Measurements from ENCODE around the gene NKAIN1. TPM values are rescaled to one million over a fixed set of nuclear protein-coding genes. Genes with fewer than 3 reads are reported as not detected.
A peak's percentile ranks its signal among the peaks of the same experiment; 100 is the strongest.
"Not testable (repeated sequence)": the region's sequence is repeated elsewhere in the genome, so short reads cannot be mapped to it uniquely, and the experiment has no call there.

The NKAIN1 gene
- total RNA-seq = not detected

DNA sequence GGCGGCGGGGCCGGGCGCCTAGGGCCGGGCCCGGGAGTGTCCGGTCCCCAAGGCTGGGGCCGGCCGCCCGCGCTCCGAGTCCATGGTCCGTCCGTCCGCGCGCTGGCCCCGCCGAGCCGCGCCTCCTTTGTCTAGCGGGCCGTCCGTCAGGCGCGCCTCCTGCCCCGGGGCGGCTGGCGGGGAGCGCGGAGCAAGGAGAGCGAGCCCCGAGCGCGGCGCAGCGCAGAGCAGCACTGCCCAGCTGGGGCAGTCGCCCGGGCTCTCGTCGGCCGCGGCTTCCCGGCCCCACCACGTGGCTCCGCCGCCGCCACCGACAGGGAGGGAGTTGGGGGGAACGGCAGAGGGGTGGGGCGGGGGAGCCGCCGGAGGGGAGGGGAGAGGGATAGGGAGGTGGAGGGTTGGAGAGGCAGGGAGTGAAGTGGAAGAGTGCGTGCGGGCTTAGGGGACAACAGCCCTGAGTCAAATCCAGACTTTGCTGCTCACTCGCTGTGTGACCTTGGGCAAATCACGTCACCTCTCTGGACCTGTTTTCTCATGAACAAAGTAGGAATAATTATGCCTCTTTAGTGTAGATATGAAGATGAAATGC, at the start of gene NKAIN1:
Gene NKAIN1, minus strand, starts transcription at position 235 of the 589 bp plus-strand sequence. CDS start 340 bp downstream, outside the sequence.
- Mint-ChIP-seq H3K4me3 (peak within 1 kb of the TSS; percentile 26), H3K27ac (no peak within 1 kb of the TSS), H3K4me1 (ENCODE audit: low read depth in 2 of 2) (peaks cover 9 to 11% of the 10 kb centered on the region in 2 donors), H3K36me3 (no peaks in the 10 kb centered on the region), H3K9me3 (no peaks in the 10 kb centered on the region), H3K27me3 (peaks cover 40 to 48% of the 10 kb centered on the region in 2 donors)
- DNase-seq (ENCODE audit: low spot score) = no peak
- peak; percentile 39 to 50 for ATAC-seq

DNA sequence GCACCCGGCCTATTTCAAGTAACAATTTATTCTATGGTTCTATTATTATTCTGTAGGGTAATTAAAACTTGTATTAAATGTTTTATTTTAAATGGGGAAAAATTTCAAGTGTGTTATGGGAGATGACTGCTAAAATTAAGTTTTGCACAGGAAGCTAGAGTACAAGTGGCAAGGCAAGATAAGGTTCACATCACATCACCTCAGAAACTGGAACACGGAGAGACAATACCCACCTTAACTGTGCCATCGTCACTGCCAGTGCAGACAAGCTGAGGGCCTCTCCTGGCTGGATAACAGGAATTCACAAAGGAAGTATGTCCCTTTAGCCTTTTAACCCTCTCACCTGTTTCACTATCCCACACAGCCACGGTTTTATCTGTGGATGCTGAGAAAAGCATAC, 49.3 kb upstream of the NKAIN1 start:
- Mint-ChIP-seq H3K27ac (no peak overlapping the region), H3K9me3 (no peaks in the 10 kb centered on the region), H3K4me1 (ENCODE audit: low read depth in 2 of 2) (peaks cover 0 to 9% of the 10 kb centered on the region in 2 donors), H3K36me3 (peaks cover 35% of the 10 kb centered on the region), H3K27me3 (no peaks in the 10 kb centered on the region), H3K4me3 (no peak overlapping the region)
- DNase-seq (ENCODE audit: low spot score) = no peak
- ATAC-seq = no peak

DNA sequence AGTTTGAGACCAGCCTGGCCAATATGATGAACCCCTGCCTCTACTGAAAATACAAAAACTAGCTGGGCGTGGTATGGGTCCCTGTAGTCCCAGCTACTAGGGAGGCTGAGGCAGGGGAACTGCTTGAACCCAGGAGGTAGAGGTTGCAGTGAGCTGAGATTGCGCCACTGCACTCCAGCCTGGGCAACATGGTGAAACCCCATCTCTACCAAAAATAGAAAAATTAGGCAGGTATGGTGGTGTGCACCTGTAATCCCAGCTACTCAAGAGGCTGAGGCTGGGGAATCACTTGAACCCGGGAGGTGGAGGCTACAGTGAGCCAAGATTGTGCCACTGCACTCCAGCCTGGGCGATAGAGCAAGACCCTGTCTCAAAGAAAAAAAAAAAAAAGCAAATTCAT, 48.1 kb upstream of the NKAIN1 start:
- H3K9me3 Mint-ChIP-seq; H3K27ac Mint-ChIP-seq; H3K4me1 Mint-ChIP-seq (ENCODE audit: low read depth in 2 of 2); H3K27me3 Mint-ChIP-seq; H3K4me3 Mint-ChIP-seq; DNase-seq (ENCODE audit: low spot score); ATAC-seq: not testable (repeated sequence)
- H3K36me3 Mint-ChIP-seq = peaks cover 31% of the 10 kb centered on the region

DNA sequence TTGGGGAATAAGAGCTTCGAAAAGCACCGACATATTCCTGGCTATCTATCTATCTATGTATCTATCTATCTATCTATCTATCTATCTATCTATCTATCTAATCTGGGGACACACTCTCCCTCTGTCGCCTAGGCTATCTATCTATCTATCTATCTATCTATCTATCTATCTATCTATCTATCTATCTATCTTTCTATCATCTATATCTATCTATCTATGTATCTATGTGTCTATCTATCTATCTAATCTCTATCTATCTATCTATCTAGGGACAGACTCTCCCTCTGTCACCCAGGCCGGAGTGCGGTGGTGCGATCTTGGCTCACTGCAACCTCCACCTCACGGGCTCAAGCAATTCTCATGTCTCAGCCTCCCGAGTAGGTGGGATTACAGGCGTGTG, 42.7 kb upstream of the NKAIN1 start:
- not testable (repeated sequence) for H3K4me3 Mint-ChIP-seq
- H3K36me3 Mint-ChIP-seq = peaks cover 41% of the 10 kb centered on the region

DNA sequence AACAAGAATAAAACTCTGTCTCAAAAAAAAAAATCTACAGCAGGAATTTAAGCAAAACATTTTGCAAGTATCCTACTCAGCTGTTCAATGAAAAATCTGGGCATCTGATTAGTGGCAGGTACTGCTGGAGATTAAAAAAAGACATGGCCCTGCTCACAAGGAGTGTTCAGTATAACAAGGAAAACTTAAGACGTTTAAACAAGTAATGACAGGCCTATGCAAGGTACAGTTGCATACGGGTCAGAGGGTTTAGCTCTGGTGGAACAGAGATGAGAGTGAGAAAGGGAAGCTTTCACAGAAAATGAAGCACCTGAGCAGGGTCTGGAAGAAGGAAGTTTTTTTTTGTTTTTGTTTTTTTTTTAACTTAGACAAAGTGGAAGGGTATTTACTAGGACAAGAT, 33.9 kb upstream of the NKAIN1 start:
- Mint-ChIP-seq H3K9me3 (no peaks in the 10 kb centered on the region), H3K36me3 (peaks cover 33% of the 10 kb centered on the region), H3K4me3 (no peak overlapping the region), H3K4me1 (ENCODE audit: low read depth in 2 of 2) (peaks cover 3 to 6% of the 10 kb centered on the region in 2 donors), H3K27me3 (no peaks in the 10 kb centered on the region), H3K27ac (no peak overlapping the region)
- no peak for DNase-seq (ENCODE audit: low spot score)
- ATAC-seq = no peak

More for the DNA sequence above, 42.7 kb upstream of the NKAIN1 start:
- not testable (repeated sequence) for ATAC-seq; DNase-seq (ENCODE audit: low spot score); H3K27ac Mint-ChIP-seq; H3K27me3 Mint-ChIP-seq; H3K9me3 Mint-ChIP-seq
- peaks cover 5 to 11% of the 10 kb centered on the region in 2 donors for H3K4me1 Mint-ChIP-seq (ENCODE audit: low read depth in 2 of 2)

DNA sequence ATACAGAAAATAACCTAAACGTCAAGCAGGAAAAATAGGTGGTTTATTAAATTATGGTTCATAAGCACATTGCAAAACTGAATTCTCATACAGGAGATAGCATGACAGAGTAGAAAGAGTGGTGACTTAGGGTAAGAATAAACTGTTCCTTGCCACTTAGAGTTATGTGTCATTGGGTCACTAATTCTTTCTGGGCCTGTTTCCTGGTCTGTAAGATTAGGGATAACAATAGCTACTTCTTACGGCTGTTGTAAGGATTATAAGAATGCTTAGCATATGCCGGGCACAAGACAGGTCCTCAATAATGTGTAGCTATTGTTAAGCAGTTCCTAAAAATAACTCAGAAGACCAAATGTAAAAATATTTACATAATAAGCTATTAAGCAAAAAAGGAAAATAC, 32.7 kb upstream of the NKAIN1 start:
- Mint-ChIP-seq H3K36me3 (peaks cover 27% of the 10 kb centered on the region), H3K27me3 (no peaks in the 10 kb centered on the region), H3K9me3 (no peaks in the 10 kb centered on the region), H3K27ac (no peak overlapping the region), H3K4me1 (ENCODE audit: low read depth in 2 of 2) (peaks cover 0 to 4% of the 10 kb centered on the region in 2 donors), H3K4me3 (no peak overlapping the region)
- ATAC-seq = no peak
- no peak for DNase-seq (ENCODE audit: low spot score)

DNA sequence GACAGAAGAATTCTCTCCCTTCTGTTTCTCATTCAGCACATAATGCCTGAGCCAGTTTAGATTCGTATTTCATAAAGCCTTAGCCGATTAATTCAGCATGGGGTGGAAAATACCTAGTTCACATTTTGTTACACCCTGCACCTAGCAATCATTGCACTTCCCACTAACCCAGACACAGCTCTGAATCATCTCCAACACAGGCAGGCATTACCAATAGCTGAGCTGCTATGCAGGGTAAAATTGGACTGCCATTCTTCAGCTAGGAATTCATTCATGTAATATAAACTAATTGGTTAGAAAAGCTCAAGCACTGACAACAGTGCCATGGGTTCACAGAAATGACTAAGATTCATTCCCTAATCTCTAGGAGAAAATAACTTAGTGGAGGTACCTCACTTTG, 26.9 kb upstream of the NKAIN1 start:
- no peak overlapping the region for H3K27ac Mint-ChIP-seq
- H3K36me3 Mint-ChIP-seq = peaks cover 31% of the 10 kb centered on the region

DNA sequence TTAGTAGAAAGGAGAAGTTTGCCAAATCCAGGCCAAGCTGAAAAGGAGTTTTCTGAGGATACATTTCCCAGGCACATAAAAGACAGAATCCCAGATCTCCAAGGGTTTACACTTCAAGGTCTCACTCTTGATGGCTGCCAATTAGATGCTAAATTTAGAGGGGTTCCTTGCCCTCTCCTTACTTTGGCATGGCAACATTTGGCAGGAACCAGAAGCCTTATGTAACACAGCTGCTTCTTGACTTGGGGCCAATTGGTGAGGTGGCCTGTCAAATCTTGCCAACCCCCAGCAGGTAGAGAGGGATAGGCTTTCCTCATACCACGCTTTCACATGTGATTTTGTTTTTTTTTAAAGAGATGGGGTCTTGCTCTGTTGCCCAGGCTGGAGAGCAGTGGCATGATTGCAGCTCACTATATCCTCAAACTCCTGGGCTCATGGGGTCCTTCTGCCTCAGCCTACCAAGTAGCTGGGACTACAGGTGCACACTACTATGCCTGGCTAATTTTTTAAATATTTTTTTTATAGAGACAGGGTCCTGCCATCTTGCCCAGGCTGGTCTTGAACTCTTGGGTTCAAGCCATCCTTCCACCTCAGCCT, 25.2 kb upstream of the NKAIN1 start:
- Mint-ChIP-seq H3K9me3 (no peaks in the 10 kb centered on the region), H3K27me3 (no peaks in the 10 kb centered on the region), H3K4me3 (no peak overlapping the region), H3K27ac (no peak overlapping the region), H3K4me1 (ENCODE audit: low read depth in 2 of 2) (no peaks in the 10 kb centered on the region), H3K36me3 (peaks cover 23% of the 10 kb centered on the region)
- ATAC-seq = no peak
- no peak for DNase-seq (ENCODE audit: low spot score)

More for the DNA sequence above, 26.9 kb upstream of the NKAIN1 start:
- Mint-ChIP-seq H3K27me3 (no peaks in the 10 kb centered on the region), H3K4me1 (ENCODE audit: low read depth in 2 of 2) (peaks cover 0 to 4% of the 10 kb centered on the region in 2 donors), H3K4me3 (no peak overlapping the region), H3K9me3 (no peaks in the 10 kb centered on the region)
- no peak for DNase-seq (ENCODE audit: low spot score)
- ATAC-seq = no peak

DNA sequence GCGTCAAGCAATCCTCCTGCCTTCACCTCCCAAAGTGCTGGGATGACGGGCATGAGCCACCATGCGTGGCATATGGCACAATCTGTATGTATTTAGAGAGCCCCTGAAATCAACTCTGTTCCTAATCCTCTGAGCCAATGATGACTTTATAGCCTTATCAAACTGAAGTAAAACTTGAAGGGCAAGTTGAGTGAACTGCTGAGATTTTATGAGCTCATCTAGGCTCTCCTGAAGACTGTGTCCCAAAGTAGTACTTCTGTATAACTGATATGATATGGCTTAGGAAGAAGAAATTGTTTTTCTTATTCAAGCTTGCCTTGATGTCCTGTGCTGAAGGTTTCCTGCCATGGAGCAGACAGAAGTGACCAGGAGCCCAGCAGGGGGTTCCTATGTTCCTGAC, 23.7 kb upstream of the NKAIN1 start:
- no peak for ATAC-seq
- H3K27me3 Mint-ChIP-seq = no peaks in the 10 kb centered on the region
- H3K4me3 Mint-ChIP-seq = no peak overlapping the region
- H3K9me3 Mint-ChIP-seq = no peaks in the 10 kb centered on the region
- DNase-seq (ENCODE audit: low spot score) = no peak
- H3K27ac Mint-ChIP-seq = no peak overlapping the region
- H3K4me1 Mint-ChIP-seq (ENCODE audit: low read depth in 2 of 2) = no peaks in the 10 kb centered on the region
- peaks cover 20% of the 10 kb centered on the region for H3K36me3 Mint-ChIP-seq

DNA sequence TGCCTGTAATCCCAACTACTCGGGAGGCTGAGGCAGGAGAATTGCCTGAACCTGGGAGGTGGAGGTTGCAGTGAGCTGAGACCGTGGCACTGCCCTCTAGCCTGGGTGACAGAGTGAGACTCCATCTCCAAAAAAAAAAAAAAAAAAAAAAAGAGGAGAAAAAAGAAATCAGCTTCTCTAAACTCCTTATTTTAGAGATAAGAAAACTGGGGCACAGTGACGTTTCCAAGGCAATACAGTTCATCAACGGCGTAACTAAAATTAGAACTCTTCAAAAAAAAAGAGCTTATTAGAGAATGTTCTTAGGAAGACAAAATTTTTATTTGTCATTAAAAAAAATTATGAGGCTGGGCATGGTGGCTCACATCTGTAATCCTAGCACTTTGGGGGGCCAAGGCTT, 22.7 kb upstream of the NKAIN1 start:
- H3K36me3 Mint-ChIP-seq = peaks cover 26% of the 10 kb centered on the region
- not testable (repeated sequence) for H3K27me3 Mint-ChIP-seq; H3K4me3 Mint-ChIP-seq; DNase-seq (ENCODE audit: low spot score); H3K9me3 Mint-ChIP-seq; H3K27ac Mint-ChIP-seq; H3K4me1 Mint-ChIP-seq (ENCODE audit: low read depth in 2 of 2); ATAC-seq

DNA sequence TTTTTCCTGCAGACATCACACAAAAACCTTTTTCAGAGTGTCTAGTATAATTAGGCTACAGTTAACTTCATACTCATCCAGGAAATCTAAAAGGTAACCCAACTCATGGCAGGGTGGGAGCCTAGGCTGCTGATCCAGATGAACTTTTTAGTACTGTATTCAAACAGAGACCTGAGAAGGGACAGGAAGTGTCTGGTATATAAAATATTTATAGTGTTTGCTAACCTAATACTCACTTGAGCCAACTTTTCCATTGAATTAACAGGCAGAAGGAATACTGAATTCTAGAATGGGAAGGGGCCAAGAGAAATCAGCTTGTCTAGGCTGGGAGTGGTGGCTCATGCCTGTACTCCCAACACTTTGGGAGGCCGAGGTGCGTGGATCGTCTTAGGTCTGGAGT, 22.2 kb upstream of the NKAIN1 start:
- no peaks in the 10 kb centered on the region for H3K4me1 Mint-ChIP-seq (ENCODE audit: low read depth in 2 of 2)
- H3K27ac Mint-ChIP-seq = no peak overlapping the region
- H3K9me3 Mint-ChIP-seq = no peaks in the 10 kb centered on the region
- H3K4me3 Mint-ChIP-seq = no peak overlapping the region
- DNase-seq (ENCODE audit: low spot score) (no peak), ATAC-seq (no peak)
- H3K36me3 Mint-ChIP-seq = peaks cover 25% of the 10 kb centered on the region
- no peaks in the 10 kb centered on the region for H3K27me3 Mint-ChIP-seq

DNA sequence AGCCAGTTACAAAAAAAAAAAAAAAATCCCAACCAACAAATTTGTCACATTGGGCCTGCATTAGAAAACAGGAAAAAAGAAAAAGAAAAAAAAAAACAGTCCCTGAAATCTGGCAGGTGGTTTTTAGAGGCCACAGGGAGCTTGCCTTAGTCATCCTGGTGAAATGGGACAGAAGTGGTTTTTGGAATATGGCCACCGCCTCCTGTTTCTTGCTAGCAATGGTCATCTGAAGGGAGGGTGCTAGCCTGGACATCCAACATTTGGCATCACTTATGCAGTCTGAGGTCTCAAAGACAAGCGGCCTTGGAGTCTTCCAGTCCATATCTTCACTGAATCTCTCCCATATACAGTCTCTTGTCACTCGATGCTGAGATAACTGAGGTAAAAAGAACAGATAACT, 20.1 kb upstream of the NKAIN1 start:
- ATAC-seq = no peak
- Mint-ChIP-seq H3K27ac (no peak overlapping the region), H3K36me3 (peaks cover 21% of the 10 kb centered on the region), H3K4me1 (ENCODE audit: low read depth in 2 of 2) (no peaks in the 10 kb centered on the region), H3K27me3 (no peaks in the 10 kb centered on the region), H3K4me3 (no peak overlapping the region), H3K9me3 (no peaks in the 10 kb centered on the region)
- DNase-seq (ENCODE audit: low spot score) = no peak

DNA sequence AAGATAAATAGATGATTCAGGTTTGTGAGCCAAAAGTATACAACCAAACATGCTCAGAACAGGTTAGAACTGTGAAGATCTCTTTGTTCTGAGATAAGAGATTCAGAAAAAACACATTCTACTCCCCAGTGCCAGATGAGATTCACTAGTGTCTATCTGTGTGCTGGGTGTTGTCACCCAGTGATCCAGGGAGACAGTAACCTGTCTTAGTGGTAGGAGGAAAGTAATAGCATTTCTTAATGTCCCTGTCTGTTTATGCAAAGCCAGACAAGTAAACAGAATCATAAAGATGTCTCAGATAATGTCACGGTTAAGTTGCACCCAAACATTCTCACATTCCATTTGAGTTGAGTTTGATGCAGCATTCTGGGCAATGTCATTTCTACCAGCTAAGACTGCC, 18.9 kb upstream of the NKAIN1 start:
- ATAC-seq (no peak), DNase-seq (ENCODE audit: low spot score) (no peak)
- no peak overlapping the region for H3K27ac Mint-ChIP-seq
- no peaks in the 10 kb centered on the region for H3K4me1 Mint-ChIP-seq (ENCODE audit: low read depth in 2 of 2)
- no peaks in the 10 kb centered on the region for H3K27me3 Mint-ChIP-seq
- no peak overlapping the region for H3K4me3 Mint-ChIP-seq
- H3K9me3 Mint-ChIP-seq = no peaks in the 10 kb centered on the region
- peaks cover 16% of the 10 kb centered on the region for H3K36me3 Mint-ChIP-seq

DNA sequence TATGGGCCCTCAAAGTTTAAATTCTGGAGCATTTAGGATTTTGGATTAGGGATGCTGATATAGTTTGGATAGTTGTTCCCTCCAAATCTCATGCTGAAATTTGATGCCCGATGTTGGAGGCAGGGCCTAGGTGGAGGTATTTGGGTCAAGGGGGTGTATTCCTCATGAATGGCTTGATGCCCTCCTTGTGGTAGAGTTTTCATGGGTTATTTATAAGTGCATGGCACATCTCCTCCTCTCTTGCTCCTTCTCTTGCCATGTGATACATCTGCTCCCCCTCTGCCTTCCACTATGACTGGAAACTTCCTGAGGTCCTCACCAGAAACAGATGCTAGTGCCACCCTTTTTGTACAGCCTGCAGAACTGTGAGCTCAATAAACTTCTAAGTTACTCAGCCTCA, 17.5 kb upstream of the NKAIN1 start:
- Mint-ChIP-seq H3K36me3 (peaks cover 16% of the 10 kb centered on the region), H3K27me3 (no peaks in the 10 kb centered on the region), H3K4me3 (no peak overlapping the region), H3K4me1 (ENCODE audit: low read depth in 2 of 2) (no peaks in the 10 kb centered on the region), H3K27ac (no peak overlapping the region), H3K9me3 (no peaks in the 10 kb centered on the region)
- ATAC-seq (no peak), DNase-seq (ENCODE audit: low spot score) (no peak)

DNA sequence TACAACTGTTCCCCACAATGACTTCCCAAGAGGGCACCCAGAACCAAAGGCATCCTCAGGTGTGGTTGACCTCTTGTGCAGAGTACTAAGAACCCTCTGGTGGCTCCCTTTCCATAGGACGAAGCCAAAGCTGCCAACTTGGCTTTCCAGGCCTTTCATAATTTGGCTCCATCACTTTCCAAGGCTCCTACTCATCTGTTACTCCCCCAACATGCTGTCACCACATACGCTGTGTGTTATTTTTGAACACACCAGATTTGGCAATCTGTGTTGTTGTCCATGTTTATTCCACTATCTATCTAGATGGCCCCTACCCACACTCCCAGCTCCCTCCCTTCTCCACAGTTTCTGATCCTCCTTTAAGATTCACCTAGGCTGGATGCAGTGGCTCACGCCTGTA, 10.2 kb upstream of the NKAIN1 start:
- no peaks in the 10 kb centered on the region for H3K36me3 Mint-ChIP-seq
- H3K9me3 Mint-ChIP-seq = no peaks in the 10 kb centered on the region
- no peak overlapping the region for H3K4me3 Mint-ChIP-seq
- DNase-seq (ENCODE audit: low spot score) (no peak), ATAC-seq (no peak)
- no peak overlapping the region for H3K27ac Mint-ChIP-seq
- H3K4me1 Mint-ChIP-seq (ENCODE audit: low read depth in 2 of 2) = no peaks in the 10 kb centered on the region
- no peaks in the 10 kb centered on the region for H3K27me3 Mint-ChIP-seq

Data from natural killer cell treated with Interleukin-12 subunit alpha and Interleukin-12 subunit beta and Interleukin-15 and Interleukin-18, amount 100 ng/mL, for 72 hours (primary cell).